Measurements from ENCODE around the gene ATG9A. TPM values are rescaled to one million over a fixed set of nuclear protein-coding genes. Genes with fewer than 3 reads are reported as not detected.

Gene ATG9A
- total and polyA plus RNA-seq, 9 of the 15 experiments (the other 6 are each of a cell fraction or from before 2014, with no cell fraction given): 0.25 to 65.6 (median 23.4) TPM

GRCh38 chr2:219180961-219181360, 48.5 kb downstream of the ATG9A start:
- H3K4me3 ChIP-seq: no peak overlapping the region
- ChIA-PET CTCF (ENCODE audit: low intra/inter-chr PET ratio) (no interaction called here), POLR2A (interaction anchor here (0.5 to 1.2 kb wide), 4 partner anchors 22 to 187 kb away, joined by 3 to 4 read pairs (median 3); partner anchors contain the start of gene ZFAND2B)
- no peaks in the 10 kb centered on the region for H3K27me3 ChIP-seq (ENCODE audit: control insufficient read depth in 2 of 2, insufficient read depth in 2 of 2, low read length in 2 of 2)
- no peak for ATAC-seq
- H3K9ac ChIP-seq (ENCODE audit: insufficient read depth in 1 of 2, low read depth in 2 of 2, low read length in 2 of 2): no peak overlapping the region
- peaks cover 8 to 22% of the 10 kb centered on the region in 2 experiments; a peak in 4 of 5 replicates for H3K4me1 ChIP-seq (replicated peaks in 1 of 2; ENCODE audit: control insufficient read depth in 2 of 2, insufficient read depth in 2 of 2, low read length in 2 of 2)
- no peak overlapping the region for H3K4me2 ChIP-seq (ENCODE audit: insufficient read depth, low read length)
- H2AFZ ChIP-seq (ENCODE audit: low read depth, low read length): no peak overlapping the region
- no peaks in the 10 kb centered on the region for H4K20me1 ChIP-seq (replicated peaks; ENCODE audit: control insufficient read depth, insufficient read depth, low read length)
- no peak for DNase-seq (ENCODE audit: extremely low read depth in 1 of 4, low spot score in 3 of 4)
- TF ChIP-seq POU5F1 (IDR thresholded peaks at IDR 0.05; ENCODE audit: borderline replicate concordance, low read depth, low read length, partially characterized antibody) (no peak), SOX6 (IDR thresholded peaks at IDR 0.05) (no peak), TCF3 (CRISPR knock-in tag; IDR thresholded peaks at IDR 0.05) (no peak), BMI1 (IDR thresholded peaks at IDR 0.05; ENCODE audit: low read length) (no peak), PTBP1 (IDR thresholded peaks at IDR 0.05; ENCODE audit: low read depth, low read length) (no peak), PURB (CRISPR knock-in tag; IDR thresholded peaks at IDR 0.05; ENCODE audit: low read depth) (no peak), POLR2AphosphoS2 (IDR thresholded peaks at IDR 0.05; ENCODE audit: low read length) (no peak), ASH1L (IDR thresholded peaks at IDR 0.05; ENCODE audit: borderline replicate concordance, low read depth, partially characterized antibody) (no peak)
- H3K27ac ChIP-seq (ENCODE audit: extremely low read depth, low read depth, low read length): no peak overlapping the region
- FAIRE-seq: no peak
- H3K79me2 ChIP-seq (ENCODE audit: control insufficient read depth, insufficient read depth, low read length): peaks cover 36% of the 10 kb centered on the region
- no peaks in the 10 kb centered on the region for H3K9me1 ChIP-seq (ENCODE audit: control insufficient read depth, insufficient read depth, low read length)
- WGBS (ENCODE audit: insufficient coverage, low coverage, missing lambda C conversion rate): 89% methylated on average over 3 of the region's 5 CpGs
- intact Hi-C loops (cut with micrococcal nuclease) (no loop called here), in situ Hi-C loops (cut with MboI) (no loop called here)
- no peaks in the 10 kb centered on the region for H3K9me3 ChIP-seq (replicated peaks; ENCODE audit: control insufficient read depth, insufficient read depth, low read depth, low read length)
- no TSS peak for BruUV-seq (replicated peaks)
- H3K36me3 ChIP-seq (ENCODE audit: control insufficient read depth, insufficient read depth, low read length): peaks cover 62% of the 10 kb centered on the region; the same call in 2 of the 3 replicates
